Dermis lymphatic vessel endothelial cell (primary cell): Measurements from ENCODE around the gene GRID1. TPM values are rescaled to one million over a fixed set of nuclear protein-coding genes. Genes with fewer than 3 reads are reported as not detected.

Experiments used
- total RNA-seq: library from RNA; depleted of rRNA; stranded (reverse); fragments of >200 nt; gene quantifications from 2 replicates; pipeline ENCODE4 v1.2.1, GENCODE V29; 2014

The GRID1 gene
- not detected in 2 replicates for total RNA-seq

GRCh38 chr10:86366033-86366901, at the start of gene GRID1:
TSS of gene GRID1 (minus strand) at chr10:86366795.

Other genes starting within 250 kb of the GRID1 start
- 41.9 and 54.2 TPM in 2 replicates for gene WAPL, start 155.0 kb upstream of the GRID1 start, total RNA-seq